MCF 10A (cell line): ENCODE measurements around the gene FCRL3. TPM values are rescaled to one million over a fixed set of nuclear protein-coding genes. Genes with fewer than 3 reads are reported as not detected.

Experiments
- BruUV-seq: library from RNA; stranded (reverse); fragments of 400-500 nt; replicated peaks from 2 replicates; lab custom pipeline; 2021; lab: Mats Ljungman, UMichigan
- CTCF ChIA-PET: fragments of 300-600 bp; sonication (Branson Sonifier 250); formaldehyde crosslinking; extraction: SDS; loops from one replicate; lab custom pipeline; 2021; ENCODE audit warnings: antibody characterized with exemption, inconsistent platforms; lab: Yijun Ruan, JAX
- POLR2A ChIA-PET: fragments of 300-600, 350-650 bp; sonication (Branson Sonifier 250); formaldehyde crosslinking; extraction: SDS; loops from one replicate; lab custom pipeline; 2020; ENCODE audit warnings: antibody characterized with exemption, inconsistent platforms; lab: Yijun Ruan, JAX
- DNase-seq: peaks from one replicate; pipeline ENCODE4 v3.0.0-alpha.2; 2018; ENCODE audit not compliant: unreplicated experiment
- H3K27ac Mint-ChIP-seq: one replicate; pipeline ENCODE4 v1.8.0; 2022; ENCODE audit warnings: mild to moderate bottlenecking, low read depth, mixed read lengths; ENCODE audit not compliant: unreplicated experiment
- H3K27me3 Mint-ChIP-seq: one replicate; pipeline ENCODE4 v1.8.0; 2022; ENCODE audit warnings: mixed read lengths; ENCODE audit not compliant: insufficient read depth, unreplicated experiment
- H3K36me3 Mint-ChIP-seq: one replicate; pipeline ENCODE4 v1.8.0; 2022; ENCODE audit warnings: mild to moderate bottlenecking, moderate library complexity, mixed read lengths; ENCODE audit not compliant: insufficient read depth, unreplicated experiment
- H3K4me1 Mint-ChIP-seq: one replicate; pipeline ENCODE4 v1.8.0; 2022; ENCODE audit warnings: mixed read lengths; ENCODE audit not compliant: insufficient read depth, unreplicated experiment
- H3K4me3 Mint-ChIP-seq: one replicate; pipeline ENCODE4 v1.8.0; 2022; ENCODE audit warnings: mild to moderate bottlenecking, moderate library complexity, mixed read lengths; ENCODE audit not compliant: unreplicated experiment
- H3K9me3 Mint-ChIP-seq: one replicate; pipeline ENCODE4 v1.8.0; 2022; ENCODE audit warnings: mixed read lengths; ENCODE audit not compliant: unreplicated experiment
- intact Hi-C: fragments of 100-400 bp; cut with micrococcal nuclease; formaldehyde crosslinking; loops from 2 replicates; pipeline ENCODE4 v1.14.1; 2022
- total RNA-seq: library from RNA; stranded (reverse); gene quantifications from 2 replicates; pipeline ENCODE4 v1.2.3, GENCODE V29; 2022
- TF ChIP-seq, protein P1 (sequence below): fragments of 200-600 bp; IDR thresholded peaks from one replicate; pipeline ENCODE4 v1.8.0; 2022; ENCODE audit warnings: antibody characterized with exemption, mild to moderate bottlenecking; ENCODE audit not compliant: unreplicated experiment

Gene FCRL3
- total RNA-seq, 1 experiment from 2014 or later: not detected

DNA sequence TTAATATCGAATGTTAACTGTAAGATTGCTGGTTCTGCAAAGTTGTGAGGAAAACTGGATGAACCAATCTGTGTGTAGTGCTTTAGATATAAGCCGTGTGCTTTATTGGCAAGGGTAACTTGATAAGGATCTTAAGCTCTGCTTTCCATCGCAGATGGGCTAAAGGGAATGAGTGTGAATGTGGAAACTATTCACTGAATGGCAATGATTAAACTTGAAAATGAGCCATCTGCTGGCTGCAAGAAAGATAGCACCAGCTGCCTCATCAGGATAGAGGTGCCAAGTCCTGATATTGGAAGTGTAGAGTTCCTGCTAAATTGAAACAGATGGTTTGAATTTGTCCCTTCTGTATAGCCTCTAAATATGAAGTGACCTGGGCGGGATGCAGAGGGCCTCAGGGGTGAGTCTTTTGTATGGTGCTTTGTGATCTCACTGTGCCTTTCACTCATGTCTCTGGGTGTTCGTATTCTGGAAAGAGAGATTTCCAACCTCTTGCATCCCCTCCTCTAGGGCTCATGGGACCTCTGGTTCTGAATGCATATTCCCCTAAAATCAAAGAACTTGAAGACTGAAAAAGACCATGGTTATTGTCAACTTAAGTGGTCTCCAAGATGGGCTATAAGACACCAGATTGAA lies 9.2 kb downstream of the FCRL3 start:
- CTCF ChIA-PET: interaction anchor here (0.5 to 7.2 kb wide), 57 partner anchors 8 to 1380 kb away, joined by 3 to 142 read pairs (median 4); partner anchors contain the start of gene CD5L
- Mint-ChIP-seq H3K4me3 (no peak overlapping the region), H3K9me3 (no peaks in the 10 kb centered on the region), H3K27ac (no peak overlapping the region), H3K4me1 (no peaks in the 10 kb centered on the region), H3K36me3 (no peaks in the 10 kb centered on the region), H3K27me3 (peaks cover 48% of the 10 kb centered on the region)
- TF ChIP-seq, protein P1, sequence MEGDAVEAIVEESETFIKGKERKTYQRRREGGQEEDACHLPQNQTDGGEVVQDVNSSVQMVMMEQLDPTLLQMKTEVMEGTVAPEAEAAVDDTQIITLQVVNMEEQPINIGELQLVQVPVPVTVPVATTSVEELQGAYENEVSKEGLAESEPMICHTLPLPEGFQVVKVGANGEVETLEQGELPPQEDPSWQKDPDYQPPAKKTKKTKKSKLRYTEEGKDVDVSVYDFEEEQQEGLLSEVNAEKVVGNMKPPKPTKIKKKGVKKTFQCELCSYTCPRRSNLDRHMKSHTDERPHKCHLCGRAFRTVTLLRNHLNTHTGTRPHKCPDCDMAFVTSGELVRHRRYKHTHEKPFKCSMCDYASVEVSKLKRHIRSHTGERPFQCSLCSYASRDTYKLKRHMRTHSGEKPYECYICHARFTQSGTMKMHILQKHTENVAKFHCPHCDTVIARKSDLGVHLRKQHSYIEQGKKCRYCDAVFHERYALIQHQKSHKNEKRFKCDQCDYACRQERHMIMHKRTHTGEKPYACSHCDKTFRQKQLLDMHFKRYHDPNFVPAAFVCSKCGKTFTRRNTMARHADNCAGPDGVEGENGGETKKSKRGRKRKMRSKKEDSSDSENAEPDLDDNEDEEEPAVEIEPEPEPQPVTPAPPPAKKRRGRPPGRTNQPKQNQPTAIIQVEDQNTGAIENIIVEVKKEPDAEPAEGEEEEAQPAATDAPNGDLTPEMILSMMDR: peak; percentile 62
- POLR2A ChIA-PET: no interaction called here
- BruUV-seq: no TSS peak
- peak; percentile 58 for DNase-seq
- intact Hi-C loops: loop anchor here (1.0 to 5.0 kb wide), 5 partner anchors 111 to 436 kb away; a partner anchor contains a TSS

DNA sequence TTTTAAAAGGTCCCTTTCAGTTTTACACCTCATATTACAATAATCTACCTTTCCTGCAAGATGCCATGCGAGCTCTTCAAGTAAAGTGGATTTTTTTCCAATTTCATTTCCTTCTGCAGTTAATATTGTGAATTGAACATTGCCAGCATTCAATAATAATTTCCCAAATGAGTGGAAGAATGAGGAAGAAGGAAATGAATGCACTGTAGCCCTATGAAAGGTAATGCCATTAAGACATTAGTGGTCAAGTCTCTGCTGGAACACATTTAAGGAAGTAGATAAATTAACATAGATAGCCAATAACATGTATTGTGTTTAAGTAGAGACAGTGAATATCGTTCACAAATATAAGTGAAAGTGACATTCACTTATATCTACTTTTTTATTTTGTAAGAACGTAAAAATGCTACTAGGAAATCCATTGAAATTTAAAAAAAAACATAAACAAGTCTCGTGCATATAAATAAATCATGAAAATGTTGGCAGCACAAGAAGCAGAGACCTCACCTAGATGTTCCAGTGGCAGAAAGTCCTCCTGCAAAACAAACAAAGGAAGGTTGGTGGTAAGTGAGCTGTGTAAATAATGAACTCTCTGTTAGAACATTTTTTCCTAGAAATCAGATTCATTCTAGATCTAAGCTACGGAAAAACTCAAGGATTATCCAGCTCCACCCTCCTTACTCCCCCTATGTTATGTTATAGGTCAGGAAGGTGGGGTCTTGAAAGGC lies 17.7 kb downstream of the FCRL3 start:
- no peak for DNase-seq
- Mint-ChIP-seq H3K27ac (no peak overlapping the region), H3K9me3 (no peaks in the 10 kb centered on the region), H3K36me3 (no peaks in the 10 kb centered on the region), H3K27me3 (peaks cover 49% of the 10 kb centered on the region), H3K4me1 (peaks cover 6% of the 10 kb centered on the region), H3K4me3 (no peak overlapping the region)
- POLR2A ChIA-PET: interaction anchor here (0.7 kb wide), 2 partner anchors 25 to 282 kb away, joined by 3 to 4 read pairs; no protein-coding TSS in a partner anchor
- CTCF ChIA-PET: interaction anchor here (0.6 to 2.4 kb wide), 3 partner anchors 9 to 105 kb away, joined by 3 to 12 read pairs (median 7); no protein-coding TSS in a partner anchor
- TF ChIP-seq, protein P1: no peak
- BruUV-seq: no TSS peak
- intact Hi-C loops: no loop called here

DNA sequence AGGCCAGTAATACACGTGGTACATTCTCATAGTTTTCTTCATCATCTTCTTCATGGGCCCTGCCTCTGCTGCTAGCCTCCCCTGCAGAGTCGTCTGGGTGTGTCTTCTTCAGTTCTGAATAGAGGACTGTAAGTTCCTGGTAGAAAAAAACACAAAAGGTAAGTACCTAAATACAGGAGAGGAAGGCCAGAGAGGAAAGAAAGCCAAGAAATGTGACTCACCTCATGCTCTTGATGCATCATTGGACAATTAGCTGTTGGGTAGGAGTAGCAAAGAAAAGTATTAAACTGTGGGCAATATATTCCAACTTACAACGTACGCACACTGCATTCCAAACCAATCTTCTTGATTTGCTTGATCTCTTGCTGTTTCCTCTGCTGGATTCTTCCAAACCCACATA lies 21.8 kb downstream of the FCRL3 start:
- Mint-ChIP-seq H3K36me3 (no peaks in the 10 kb centered on the region), H3K4me1 (peaks cover 6% of the 10 kb centered on the region), H3K27me3 (peaks cover 7% of the 10 kb centered on the region), H3K9me3 (no peaks in the 10 kb centered on the region), H3K27ac (no peak overlapping the region), H3K4me3 (no peak overlapping the region)
- POLR2A ChIA-PET: no interaction called here
- TF ChIP-seq, protein P1: no peak
- no TSS peak for BruUV-seq
- peak; percentile 55 for DNase-seq
- intact Hi-C loops: no loop called here
- CTCF ChIA-PET: interaction anchor here (0.6 kb wide), 1 partner anchor 42 kb away, joined by 3 read pairs; no protein-coding TSS in a partner anchor

DNA sequence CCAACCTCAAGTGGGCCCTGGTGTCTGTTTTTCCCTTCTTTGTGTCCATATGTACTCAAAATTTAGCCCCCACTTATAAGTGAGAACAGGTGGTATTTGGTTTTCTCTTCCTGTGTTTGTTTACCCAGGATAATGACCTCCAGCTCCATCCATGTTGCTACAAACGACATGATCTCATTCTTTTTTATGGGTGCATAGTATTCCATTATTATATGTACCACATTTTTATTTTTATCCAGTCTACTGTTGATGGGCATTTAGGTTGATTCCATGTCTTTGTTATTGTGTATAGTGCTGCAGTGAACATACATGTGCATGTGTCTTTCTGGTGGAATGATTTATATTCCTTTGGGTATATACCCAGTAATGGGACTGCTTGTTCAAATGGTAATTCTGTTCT lies 27.6 kb downstream of the FCRL3 start:
- H3K9me3 Mint-ChIP-seq: peaks cover 8% of the 10 kb centered on the region
- intact Hi-C loops: no loop called here
- no peaks in the 10 kb centered on the region for H3K36me3 Mint-ChIP-seq
- H3K27me3 Mint-ChIP-seq: peaks cover 14% of the 10 kb centered on the region
- BruUV-seq: no TSS peak
- H3K27ac Mint-ChIP-seq: no peak overlapping the region
- TF ChIP-seq, protein P1: no peak
- H3K4me3 Mint-ChIP-seq: no peak overlapping the region
- DNase-seq: no peak
- CTCF ChIA-PET: no interaction called here
- POLR2A ChIA-PET: no interaction called here
- H3K4me1 Mint-ChIP-seq: no peaks in the 10 kb centered on the region
